CD4-positive, alpha-beta T cell (primary cell): ENCODE results near the gene EPSTI1. TPM values are rescaled to one million over a fixed set of nuclear protein-coding genes. Genes with fewer than 3 reads are reported as not detected.

Experiments
- ATAC-seq: fragments of 200-7000 bp; cut with Tn5 transposase; one replicate; pipeline ENCODE4 v1.10.0; 2022; ENCODE audit warnings: mild to moderate bottlenecking; ENCODE audit not compliant: poor library complexity
- CTCF ChIA-PET: fragments of 350-600 bp; sonication (Branson Sonifier 250); formaldehyde crosslinking; loops from one replicate; lab custom pipeline; 2021; ENCODE audit warnings: antibody characterized with exemption, inconsistent platforms; lab: Charles Lee
- POLR2A ChIA-PET: fragments of 350-600 bp; sonication (Branson Sonifier 250); formaldehyde crosslinking; loops from one replicate; lab custom pipeline; 2021; ENCODE audit warnings: antibody characterized with exemption, inconsistent platforms; lab: Charles Lee
- DNase-seq, 14 experiments: peaks; one replicate each; pipeline ENCODE4 v3.0.0-alpha.2; 2013 to 2020; ENCODE audit warnings: mixed read lengths in 2 of 14
- H3K27ac ChIP-seq, 2 donors: one replicate each; pipeline versions ENCODE4 v1.5.1 to v1.7.0; 2013; ENCODE audit warnings: low read length in 2 of 2, low read depth in 1 of 2, mild to moderate bottlenecking in 1 of 2
- H3K27me3 ChIP-seq, 2 experiments: 1 replicate in 1 of 2; 2 replicates in 1 of 2; pipeline versions ENCODE4 v1.6.1 to v1.7.0; 2013; ENCODE audit warnings: low read length in 2 of 2, control low read depth in 1 of 2, mild to moderate bottlenecking in 1 of 2, moderate library complexity in 1 of 2; ENCODE audit not compliant: insufficient read depth in 2 of 2, control insufficient read depth in 1 of 2
- H3K36me3 ChIP-seq: one replicate; pipeline ENCODE4 v1.6.1; 2013; ENCODE audit warnings: low read length, control low read depth; ENCODE audit not compliant: insufficient read depth
- H3K4me1 ChIP-seq: one replicate; pipeline ENCODE4 v1.6.1; 2013; ENCODE audit warnings: low read length, control low read depth; ENCODE audit not compliant: insufficient read depth
- H3K4me3 ChIP-seq: one replicate; pipeline ENCODE4 v1.5.1; 2013; ENCODE audit warnings: mild to moderate bottlenecking, low read length, moderate library complexity
- H3K9me3 ChIP-seq, 2 experiments: 1 replicate in 1 of 2; 2 replicates in 1 of 2; pipeline versions ENCODE4 v1.6.1 to v1.7.0; 2013; ENCODE audit warnings: low read length in 2 of 2, mild to moderate bottlenecking in 2 of 2, control low read depth in 1 of 2, moderate library complexity in 1 of 2; ENCODE audit not compliant: control insufficient read depth in 1 of 2, insufficient read depth in 1 of 2
- H3K27ac Mint-ChIP-seq: one replicate; pipeline ENCODE4 v1.8.0; 2020; ENCODE audit warnings: mixed read lengths
- H3K27me3 Mint-ChIP-seq: one replicate; pipeline ENCODE4 v1.8.0; 2021; ENCODE audit warnings: mixed read lengths
- H3K36me3 Mint-ChIP-seq: one replicate; pipeline ENCODE4 v1.8.0; 2021; ENCODE audit warnings: low read depth, mixed read lengths
- H3K4me1 Mint-ChIP-seq: one replicate; pipeline ENCODE4 v1.8.0; 2021; ENCODE audit warnings: low read depth, mixed read lengths
- H3K4me3 Mint-ChIP-seq: one replicate; pipeline ENCODE4 v1.8.0; 2020; ENCODE audit warnings: mild to moderate bottlenecking, mixed read lengths
- H3K9me3 Mint-ChIP-seq: one replicate; pipeline ENCODE4 v1.8.0; 2020; ENCODE audit warnings: mixed read lengths
- CTCF ChIP-seq: fragments of 200-600 bp; IDR thresholded peaks from one replicate; pipeline ENCODE4 v1.8.0; 2022; ENCODE audit warnings: antibody characterized with exemption, mild to moderate bottlenecking
- intact Hi-C, 2 experiments: fragments of 100-400 bp; cut with DNase I in 1 of 2; cut with micrococcal nuclease in 1 of 2; formaldehyde crosslinking; loops; one replicate each; pipeline versions ENCODE4 v1.15.1 to v1.9.0; 2023 to 2025; cut with DNase I, micrococcal nuclease
- total RNA-seq, 174 experiments: library from RNA in 2 of 174; stranded (reverse) in 2 of 174; gene quantifications; one replicate each; pipeline ENCODE4 v1.2.3 and lab custom pipeline; 2021 to 2026

The EPSTI1 gene
- total RNA-seq, 2 experiments from 2014 or later, result 23.5 to 24.5 TPM

- peak within 1 kb of the TSS; percentile 52 to 69 for H3K27ac ChIP-seq
- Mint-ChIP-seq H3K36me3 (peaks cover 25% of the 10 kb centered on the region), H3K27ac (peak within 1 kb of the TSS; percentile 96), H3K4me1 (peaks cover 39% of the 10 kb centered on the region), H3K4me3 (peak within 1 kb of the TSS; percentile 92), H3K27me3 (no peaks in the 10 kb centered on the region), H3K9me3 (no peaks in the 10 kb centered on the region)
- peak within 1 kb of the TSS; percentile 89 for H3K4me3 ChIP-seq
- H3K9me3 ChIP-seq, result no peaks in the 10 kb centered on the region
- POLR2A ChIA-PET, result interaction anchor here (1.0 to 4.8 kb wide), 10 partner anchors 9 to 63 kb away, joined by 3 to 82 read pairs (median 6); partner anchors contain the start of gene EPSTI1
- peak; percentile 41 to 90 (median 76) for DNase-seq
- no peaks in the 10 kb centered on the region for H3K27me3 ChIP-seq
- CTCF ChIA-PET, result interaction anchor here (0.5 to 2.0 kb wide), 2 partner anchors 34 to 54 kb away, joined by 4 to 8 read pairs; no protein-coding TSS in a partner anchor
- H3K4me1 ChIP-seq, result peaks cover 24% of the 10 kb centered on the region
- intact Hi-C loops, result loop anchor here (1.0 to 5.0 kb wide), 5 partner anchors 31 to 53 kb away; partner anchors contain the start of gene EPSTI1 (in 1 of the 2)
- TF ChIP-seq CTCF, result no peak
- peaks cover 8% of the 10 kb centered on the region for H3K36me3 ChIP-seq
- peak; percentile 89 for ATAC-seq
These were observed 31.4 kb upstream of the EPSTI1 start, which contains the start of gene DNAJC15 for GRCh38 chr13:43023289-43023963. DNAJC15 (plus strand) TSS chr13:43023586; CDS start chr13:43023627, 41 bp downstream.

GRCh38 chr13:43022934-43023288, 30.9 kb upstream of the EPSTI1 start:
- intact Hi-C loops, result loop anchor here (1.0 to 5.0 kb wide), 5 partner anchors 31 to 53 kb away; partner anchors contain the start of gene EPSTI1 (in 1 of the 2)
- CTCF ChIA-PET, result interaction anchor here (0.9 to 1.5 kb wide), 2 partner anchors 35 to 53 kb away, joined by 3 to 5 read pairs; no protein-coding TSS in a partner anchor
- Histone ChIP-seq H3K27me3 (no peaks in the 10 kb centered on the region), H3K4me1 (peaks cover 24% of the 10 kb centered on the region), H3K27ac (peak overlapping the region in 1 of 2 donors; percentile 52), H3K9me3 (no peaks in the 10 kb centered on the region), H3K4me3 (peak overlapping the region; percentile 89), H3K36me3 (peaks cover 3% of the 10 kb centered on the region)
- no peak for DNase-seq
- H3K4me3 Mint-ChIP-seq, result peak overlapping the region; percentile 92
- H3K36me3 Mint-ChIP-seq, result peaks cover 20% of the 10 kb centered on the region
- H3K4me1 Mint-ChIP-seq, result peaks cover 34% of the 10 kb centered on the region
- POLR2A ChIA-PET, result interaction anchor here (1.6 to 4.8 kb wide), 7 partner anchors 8 to 63 kb away, joined by 3 to 82 read pairs (median 9); partner anchors contain the start of gene EPSTI1
- no peak for TF ChIP-seq CTCF
- no peak for ATAC-seq
- no peaks in the 10 kb centered on the region for H3K27me3 Mint-ChIP-seq
- H3K27ac Mint-ChIP-seq, result peak overlapping the region; percentile 96
- H3K9me3 Mint-ChIP-seq, result no peaks in the 10 kb centered on the region

- TF ChIP-seq CTCF, result no peak
- H3K27ac Mint-ChIP-seq, result peak overlapping the region; percentile 43
- no peaks in the 10 kb centered on the region for H3K36me3 ChIP-seq
These were observed 30.1 kb upstream of the EPSTI1 start for GRCh38 chr13:43021926-43022670.

More at GRCh38 chr13:43021926-43022670, 30.1 kb upstream of the EPSTI1 start:
- no peak overlapping the region for H3K4me3 ChIP-seq
- no peaks in the 10 kb centered on the region for H3K27me3 ChIP-seq
- intact Hi-C loops, result loop anchor here in 1 of 2 experiments (5.0 kb wide), 2 partner anchors 35 kb away; no protein-coding TSS in a partner anchor
- Mint-ChIP-seq H3K4me1 (peaks cover 27% of the 10 kb centered on the region), H3K36me3 (peaks cover 14% of the 10 kb centered on the region), H3K27me3 (no peaks in the 10 kb centered on the region), H3K9me3 (no peaks in the 10 kb centered on the region), H3K4me3 (peak overlapping the region; percentile 55)
- ChIA-PET POLR2A (interaction anchor here (1.6 to 4.8 kb wide), 4 partner anchors 8 to 35 kb away, joined by 3 to 82 read pairs (median 14); partner anchors contain the start of gene EPSTI1), CTCF (interaction anchor here (0.9 to 1.5 kb wide), 3 partner anchors 25 to 52 kb away, joined by 3 to 5 read pairs (median 4); no protein-coding TSS in a partner anchor)
- peaks cover 24% of the 10 kb centered on the region for H3K4me1 ChIP-seq
- H3K27ac ChIP-seq, result no peak overlapping the region
- ATAC-seq (no peak), DNase-seq (no peak)
- H3K9me3 ChIP-seq, result no peaks in the 10 kb centered on the region
